ENCODE measurements around the gene USPL1. TPM values are rescaled to one million over a fixed set of nuclear protein-coding genes. Genes with fewer than 3 reads are reported as not detected.

The USPL1 gene
- total and polyA plus RNA-seq, 4 experiments from 2014 or later: 13.5 to 31.8 (median 22.7) TPM

DNA sequence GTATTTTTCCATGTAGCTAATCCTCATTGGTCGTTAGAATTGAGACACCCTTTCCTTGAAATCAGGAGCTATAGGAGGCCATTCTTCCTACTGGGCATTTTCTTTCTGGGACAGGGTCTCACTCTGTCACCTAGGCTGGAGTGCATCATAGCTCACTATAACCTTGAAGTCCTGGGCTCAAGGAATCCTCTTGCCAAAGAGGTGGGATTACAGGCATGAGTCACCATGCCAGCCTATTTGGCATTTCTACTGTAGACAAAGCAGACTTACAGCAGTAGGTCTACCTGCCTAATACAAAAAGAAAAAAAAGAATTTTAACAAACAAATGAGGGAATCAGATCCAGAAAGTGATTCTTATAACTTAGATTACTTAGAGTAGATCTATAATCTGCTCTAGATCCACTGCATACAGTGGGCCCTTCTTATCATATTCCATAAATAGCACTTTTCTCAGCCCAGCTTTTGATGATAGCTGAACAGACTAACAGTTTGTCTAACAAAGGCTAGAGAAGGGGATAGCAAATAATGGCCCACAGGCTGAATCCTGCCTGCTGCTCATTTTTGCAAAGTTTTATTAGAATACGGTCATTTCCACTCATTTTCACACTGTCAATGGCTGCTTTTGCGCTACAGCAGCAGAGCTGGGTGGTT is 36.7 kb upstream of the USPL1 start:
- H3K27ac ChIP-seq (ENCODE audit: low read depth, low read length): no peak overlapping the region
- DNase-seq: no peak
- intact Hi-C loops (cut with micrococcal nuclease): loop anchor here (1.0 kb wide), 1 partner anchor 449 kb away; no protein-coding TSS in a partner anchor
- ChIA-PET CTCF (ENCODE audit: partially characterized antibody) (interaction anchor here (0.6 to 2.8 kb wide), 23 partner anchors 8 to 454 kb away, joined by 3 to 21 read pairs (median 3); no protein-coding TSS in a partner anchor), POLR2A (ENCODE audit: partially characterized antibody) (interaction anchor here (1.1 to 1.8 kb wide), 4 partner anchors 34 to 207 kb away, joined by 3 to 7 read pairs (median 5); partner anchors contain the start of genes HMGB1 and USPL1)
- no peaks in the 10 kb centered on the region for H3K9me3 ChIP-seq (ENCODE audit: control insufficient read depth in 1 of 2, low read length in 2 of 2)
- H3K4me1 ChIP-seq (ENCODE audit: insufficient read depth, low read length): peaks cover 20% of the 10 kb centered on the region
- Mint-ChIP-seq H3K27ac (no peak overlapping the region), H3K4me3 (no peak overlapping the region), H3K9me3 (no peaks in the 10 kb centered on the region), H3K36me3 (no peaks in the 10 kb centered on the region), H3K27me3 (peaks cover 0 to 1% of the 10 kb centered on the region in 2 donors), H3K4me1 (peaks cover 14 to 25% (median 21%) of the 10 kb centered on the region in 4 donors)
- no peak overlapping the region for H3K4me3 ChIP-seq (ENCODE audit: low read length in 2 of 2)
- no peaks in the 10 kb centered on the region for H3K36me3 ChIP-seq (ENCODE audit: insufficient read depth, low read length)
- no peaks in the 10 kb centered on the region for H3K27me3 ChIP-seq (ENCODE audit: insufficient read depth, low read length)

DNA sequence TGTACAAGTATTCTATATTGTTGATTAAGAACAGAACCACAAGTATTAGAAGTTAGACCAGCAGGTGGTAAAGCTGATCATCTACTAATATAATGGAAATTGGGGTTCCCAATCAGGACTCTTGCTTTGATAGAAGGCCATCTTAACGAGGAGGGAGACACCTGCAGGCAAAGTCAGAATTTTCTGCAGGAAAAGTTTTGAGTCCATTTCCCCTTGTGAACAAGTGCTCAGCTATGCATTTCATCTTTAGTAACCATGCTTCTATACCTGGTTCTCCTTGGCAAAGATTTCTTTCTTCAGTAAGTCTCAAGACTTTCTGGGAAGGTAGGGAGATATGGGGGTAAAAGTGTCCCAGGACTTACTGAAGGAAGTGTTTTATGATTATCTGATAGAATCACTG is 36.1 kb upstream of the USPL1 start:
- H3K36me3 Mint-ChIP-seq: no peaks in the 10 kb centered on the region

DNA sequence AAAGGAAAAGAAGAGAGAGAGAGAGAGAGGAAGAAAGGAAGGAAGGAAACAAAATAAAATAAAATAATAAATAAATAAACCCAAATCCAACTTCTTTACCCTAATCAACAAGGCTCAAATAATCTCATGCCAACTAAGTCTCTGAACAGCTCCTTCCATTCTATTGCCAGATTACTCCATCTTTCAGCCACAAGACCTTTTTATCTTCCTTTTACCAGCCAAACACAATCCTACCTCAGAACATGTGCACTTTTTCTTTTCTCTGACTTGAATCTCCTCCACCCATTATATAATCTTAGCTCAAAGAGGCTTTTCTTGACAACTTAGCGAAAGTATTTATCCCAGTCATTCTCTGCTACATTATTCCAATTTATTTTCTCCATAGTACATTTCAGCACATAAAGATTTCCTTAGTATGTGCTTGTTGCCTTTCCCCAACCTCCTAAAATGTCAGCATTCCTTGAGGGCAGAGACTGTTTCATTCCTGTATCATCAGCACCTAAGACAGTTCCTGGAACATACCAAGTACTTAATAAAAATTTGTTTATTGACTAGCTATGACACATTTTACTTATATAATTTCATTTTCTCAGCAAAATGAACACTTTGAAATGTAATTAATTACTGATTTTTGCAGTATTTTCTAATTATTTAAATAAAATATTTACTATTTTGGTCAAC is 33.5 kb upstream of the USPL1 start:
- H3K4me1 Mint-ChIP-seq: peaks cover 0 to 2% (median 0%) of the 10 kb centered on the region in 4 donors
- POLR2A ChIA-PET (ENCODE audit: partially characterized antibody): no interaction called here

More for the DNA sequence above, 36.1 kb upstream of the USPL1 start:
- H3K27ac ChIP-seq (ENCODE audit: low read depth, low read length): no peak overlapping the region
- intact Hi-C loops (cut with micrococcal nuclease): loop anchor here (1.0 kb wide), 1 partner anchor 449 kb away; no protein-coding TSS in a partner anchor
- Mint-ChIP-seq H3K4me1 (peaks cover 11 to 19% (median 16%) of the 10 kb centered on the region in 4 donors), H3K4me3 (no peak overlapping the region), H3K27me3 (peaks cover 0 to 1% of the 10 kb centered on the region in 2 donors), H3K9me3 (no peaks in the 10 kb centered on the region), H3K27ac (no peak overlapping the region)
- H3K4me1 ChIP-seq (ENCODE audit: insufficient read depth, low read length): peaks cover 14% of the 10 kb centered on the region
- no peak overlapping the region for H3K4me3 ChIP-seq (ENCODE audit: low read length in 2 of 2)
- no peaks in the 10 kb centered on the region for H3K27me3 ChIP-seq (ENCODE audit: insufficient read depth, low read length)
- CTCF ChIA-PET (ENCODE audit: partially characterized antibody): interaction anchor here (0.8 to 2.8 kb wide), 22 partner anchors 8 to 455 kb away, joined by 3 to 21 read pairs (median 3); no protein-coding TSS in a partner anchor
- H3K36me3 ChIP-seq (ENCODE audit: insufficient read depth, low read length): no peaks in the 10 kb centered on the region
- POLR2A ChIA-PET (ENCODE audit: partially characterized antibody): interaction anchor here (1.1 to 1.8 kb wide), 4 partner anchors 33 to 207 kb away, joined by 3 to 7 read pairs (median 5); partner anchors contain the start of genes HMGB1 and USPL1
- DNase-seq: peak in 4 of 5 donors; percentile 6 to 21 (median 12)
- H3K9me3 ChIP-seq (ENCODE audit: control insufficient read depth in 1 of 2, low read length in 2 of 2): no peaks in the 10 kb centered on the region

DNA sequence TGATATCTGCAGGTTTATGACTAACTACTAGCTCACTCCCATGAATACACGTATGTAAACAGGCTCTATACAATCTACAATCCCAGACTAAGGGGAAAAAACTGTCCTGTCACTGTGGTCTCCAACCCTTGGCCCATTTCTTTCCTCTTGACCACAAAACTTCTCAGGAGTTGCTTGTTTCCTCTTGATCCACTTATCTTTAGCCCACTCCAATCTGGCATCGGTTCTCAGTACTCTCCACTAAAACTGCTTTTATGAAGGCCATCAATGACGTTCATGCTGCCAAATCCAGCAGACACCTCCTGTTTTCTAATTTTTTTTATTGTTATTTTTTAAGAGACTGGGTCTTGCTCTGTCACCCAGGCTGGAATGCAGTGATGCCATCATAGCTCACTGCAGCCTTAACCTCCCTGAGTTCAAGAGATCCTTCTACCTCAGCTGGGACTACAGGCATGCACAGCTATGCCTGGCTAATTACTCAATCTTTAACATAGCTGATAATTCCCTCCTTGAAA is 31.9 kb upstream of the USPL1 start:
- H3K9me3 ChIP-seq (ENCODE audit: control insufficient read depth in 1 of 2, low read length in 2 of 2): no peaks in the 10 kb centered on the region
- intact Hi-C loops (cut with micrococcal nuclease): no loop called here
- DNase-seq: no peak
- H3K4me3 Mint-ChIP-seq: no peak overlapping the region
- ChIA-PET POLR2A (ENCODE audit: partially characterized antibody) (no interaction called here), CTCF (ENCODE audit: partially characterized antibody) (interaction anchor here (1.1 to 1.3 kb wide), 2 partner anchors 11 to 453 kb away, joined by 4 to 5 read pairs; no protein-coding TSS in a partner anchor)
- peaks cover 0 to 2% (median 0%) of the 10 kb centered on the region in 4 donors for H3K4me1 Mint-ChIP-seq
- H3K27me3 ChIP-seq (ENCODE audit: insufficient read depth, low read length): no peaks in the 10 kb centered on the region
- no peaks in the 10 kb centered on the region for H3K36me3 Mint-ChIP-seq
- H3K9me3 Mint-ChIP-seq: no peaks in the 10 kb centered on the region
- no peak overlapping the region for H3K4me3 ChIP-seq (ENCODE audit: low read length in 2 of 2)
- H3K27ac Mint-ChIP-seq: peak overlapping the region in 1 of 7 donors; percentile 3
- no peaks in the 10 kb centered on the region for H3K4me1 ChIP-seq (ENCODE audit: insufficient read depth, low read length)
- H3K36me3 ChIP-seq (ENCODE audit: insufficient read depth, low read length): no peaks in the 10 kb centered on the region
- peaks cover 0 to 1% of the 10 kb centered on the region in 2 donors for H3K27me3 Mint-ChIP-seq
- no peak overlapping the region for H3K27ac ChIP-seq (ENCODE audit: low read depth, low read length)

More for the DNA sequence above, 33.5 kb upstream of the USPL1 start:
- H3K4me3 ChIP-seq (ENCODE audit: low read length in 2 of 2): no peak overlapping the region
- Mint-ChIP-seq H3K36me3 (no peaks in the 10 kb centered on the region), H3K9me3 (no peaks in the 10 kb centered on the region), H3K27ac (no peak overlapping the region), H3K27me3 (peaks cover 0 to 1% of the 10 kb centered on the region in 2 donors), H3K4me3 (no peak overlapping the region)
- CTCF ChIA-PET (ENCODE audit: partially characterized antibody): interaction anchor here (0.6 to 1.8 kb wide), 4 partner anchors 9 to 452 kb away, joined by 3 to 10 read pairs (median 3); no protein-coding TSS in a partner anchor
- intact Hi-C loops (cut with micrococcal nuclease): no loop called here
- no peaks in the 10 kb centered on the region for H3K27me3 ChIP-seq (ENCODE audit: insufficient read depth, low read length)
- no peak for DNase-seq
- no peaks in the 10 kb centered on the region for H3K4me1 ChIP-seq (ENCODE audit: insufficient read depth, low read length)
- H3K9me3 ChIP-seq (ENCODE audit: control insufficient read depth in 1 of 2, low read length in 2 of 2): no peaks in the 10 kb centered on the region
- H3K36me3 ChIP-seq (ENCODE audit: insufficient read depth, low read length): no peaks in the 10 kb centered on the region
- no peak overlapping the region for H3K27ac ChIP-seq (ENCODE audit: low read depth, low read length)

DNA sequence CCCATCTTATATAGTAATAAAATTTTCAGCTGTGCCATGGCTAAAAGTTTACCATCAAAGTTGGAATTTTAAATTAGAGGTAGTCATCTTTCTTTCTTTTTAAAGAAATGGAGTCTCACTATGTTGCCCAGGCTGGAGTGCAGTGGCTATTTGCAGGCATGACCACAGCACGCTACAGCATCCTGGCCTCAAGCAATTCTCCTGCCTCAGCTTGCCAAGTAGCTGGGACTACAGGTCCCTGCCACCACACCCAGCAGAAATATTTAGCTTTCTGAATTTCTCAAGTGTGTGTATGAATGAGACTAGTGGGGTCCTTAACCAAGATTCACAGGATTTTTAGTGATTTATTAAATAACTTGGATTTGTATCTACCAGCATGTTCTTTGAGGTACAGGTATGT is 30.5 kb upstream of the USPL1 start:
- no peak overlapping the region for H3K27ac Mint-ChIP-seq
- Histone ChIP-seq H3K4me3 (ENCODE audit: low read length in 2 of 2) (no peak overlapping the region), H3K27ac (ENCODE audit: low read depth, low read length) (no peak overlapping the region), H3K27me3 (ENCODE audit: insufficient read depth, low read length) (no peaks in the 10 kb centered on the region), H3K9me3 (ENCODE audit: control insufficient read depth in 1 of 2, low read length in 2 of 2) (no peaks in the 10 kb centered on the region), H3K36me3 (ENCODE audit: insufficient read depth, low read length) (no peaks in the 10 kb centered on the region), H3K4me1 (ENCODE audit: insufficient read depth, low read length) (no peaks in the 10 kb centered on the region)
- no peak overlapping the region for H3K4me3 Mint-ChIP-seq
- no peaks in the 10 kb centered on the region for H3K9me3 Mint-ChIP-seq
- ChIA-PET CTCF (ENCODE audit: partially characterized antibody) (no interaction called here), POLR2A (ENCODE audit: partially characterized antibody) (interaction anchor here (0.9 kb wide), 1 partner anchor 30 kb away, joined by 4 read pairs; no protein-coding TSS in a partner anchor)
- no peaks in the 10 kb centered on the region for H3K4me1 Mint-ChIP-seq
- H3K27me3 Mint-ChIP-seq: peaks cover 0 to 1% of the 10 kb centered on the region in 2 donors
- DNase-seq: no peak
- intact Hi-C loops (cut with micrococcal nuclease): no loop called here
- H3K36me3 Mint-ChIP-seq: no peaks in the 10 kb centered on the region

DNA sequence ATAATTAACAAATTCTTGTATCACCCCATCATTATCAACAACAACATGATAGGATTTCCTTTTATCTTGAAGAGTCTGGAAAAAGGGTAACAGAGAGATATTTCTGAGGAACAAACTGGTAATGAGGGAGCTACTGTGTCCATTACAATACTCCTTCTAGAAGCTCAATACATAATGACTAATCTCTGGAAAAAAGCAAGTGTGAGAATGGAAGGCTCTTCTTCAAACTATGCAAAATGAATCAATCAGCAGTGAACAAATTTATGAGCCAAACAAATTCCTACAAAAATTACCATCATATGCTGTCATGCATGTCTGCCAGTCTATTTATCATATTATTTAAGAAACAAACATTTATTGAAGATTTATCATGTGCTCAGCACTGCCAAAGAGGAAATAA is 30.0 kb upstream of the USPL1 start:
- no peak overlapping the region for H3K27ac ChIP-seq (ENCODE audit: low read depth, low read length)
- intact Hi-C loops (cut with micrococcal nuclease): no loop called here
- POLR2A ChIA-PET (ENCODE audit: partially characterized antibody): interaction anchor here (0.9 kb wide), 1 partner anchor 29 kb away, joined by 4 read pairs; no protein-coding TSS in a partner anchor

DNA sequence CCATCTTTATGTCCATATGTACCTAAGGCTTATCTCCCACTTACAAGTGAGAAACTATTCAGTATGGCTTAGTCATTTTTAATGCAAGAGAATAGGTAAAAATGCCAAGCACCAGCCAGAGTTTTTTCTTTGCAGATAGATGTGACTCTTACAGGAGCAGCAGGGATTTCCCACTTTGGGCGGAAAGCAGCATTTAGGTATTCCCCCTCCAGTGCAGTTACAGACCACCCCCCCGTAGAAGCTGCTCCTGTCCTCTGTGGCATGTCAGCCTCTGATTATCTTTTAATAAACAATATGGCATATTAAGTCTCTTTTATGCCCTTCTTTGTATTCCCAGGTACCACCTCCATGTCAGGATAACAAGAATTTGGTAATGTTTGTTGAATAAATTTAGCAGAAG is 24.7 kb upstream of the USPL1 start:
- Mint-ChIP-seq H3K9me3 (no peaks in the 10 kb centered on the region), H3K27ac (no peak overlapping the region), H3K4me3 (no peak overlapping the region), H3K36me3 (peaks cover 0 to 11% of the 10 kb centered on the region in 2 donors), H3K4me1 (no peaks in the 10 kb centered on the region), H3K27me3 (no peaks in the 10 kb centered on the region)
- H3K9me3 ChIP-seq (ENCODE audit: control insufficient read depth in 1 of 2, low read length in 2 of 2): no peaks in the 10 kb centered on the region
- POLR2A ChIA-PET (ENCODE audit: partially characterized antibody): no interaction called here
- H3K36me3 ChIP-seq (ENCODE audit: insufficient read depth, low read length): no peaks in the 10 kb centered on the region
- H3K27ac ChIP-seq (ENCODE audit: low read depth, low read length): no peak overlapping the region
- no peak for DNase-seq
- intact Hi-C loops (cut with micrococcal nuclease): no loop called here
- CTCF ChIA-PET (ENCODE audit: partially characterized antibody): no interaction called here
- no peak overlapping the region for H3K4me3 ChIP-seq (ENCODE audit: low read length in 2 of 2)
- no peaks in the 10 kb centered on the region for H3K4me1 ChIP-seq (ENCODE audit: insufficient read depth, low read length)
- H3K27me3 ChIP-seq (ENCODE audit: insufficient read depth, low read length): no peaks in the 10 kb centered on the region

More for the DNA sequence above, 30.0 kb upstream of the USPL1 start:
- no peaks in the 10 kb centered on the region for H3K4me1 Mint-ChIP-seq
- Histone ChIP-seq H3K27me3 (ENCODE audit: insufficient read depth, low read length) (no peaks in the 10 kb centered on the region), H3K4me1 (ENCODE audit: insufficient read depth, low read length) (no peaks in the 10 kb centered on the region), H3K9me3 (ENCODE audit: control insufficient read depth in 1 of 2, low read length in 2 of 2) (no peaks in the 10 kb centered on the region), H3K36me3 (ENCODE audit: insufficient read depth, low read length) (no peaks in the 10 kb centered on the region), H3K4me3 (ENCODE audit: low read length in 2 of 2) (no peak overlapping the region)
- no peaks in the 10 kb centered on the region for H3K36me3 Mint-ChIP-seq
- H3K4me3 Mint-ChIP-seq: no peak overlapping the region
- no peaks in the 10 kb centered on the region for H3K9me3 Mint-ChIP-seq
- no peak for DNase-seq
- H3K27ac Mint-ChIP-seq: no peak overlapping the region
- peaks cover 0 to 1% of the 10 kb centered on the region in 2 donors for H3K27me3 Mint-ChIP-seq
- CTCF ChIA-PET (ENCODE audit: partially characterized antibody): no interaction called here
